WTC11 (cell line): Measurements from ENCODE around the gene PLCD1.

ENCODE experiments used
- ATF1 ChIP-seq: sonication (generic); formaldehyde crosslinking; IDR thresholded peaks from 2 replicates; pipeline ENCODE4 v1.8.1; 2023; ENCODE audit warnings: mild to moderate bottlenecking, moderate library complexity, missing genetic modification reagents
- HMGA2 ChIP-seq: fragments of 250-450 bp; sonication (Bioruptor Pico); IDR thresholded peaks from 2 replicates; pipeline ENCODE4 v1.4.0; 2021; ENCODE audit warnings: mild to moderate bottlenecking, moderate library complexity
- ZNF263 ChIP-seq: sonication (generic); formaldehyde crosslinking; IDR thresholded peaks from 2 replicates; pipeline ENCODE4 v1.8.1; 2022; ENCODE audit warnings: low read depth, mild to moderate bottlenecking, moderate library complexity, missing genetic modification reagents

- TF ChIP-seq HMGA2 (CRISPR knock-in tag) (no peak), ATF1 (CRISPR knock-in tag) (no peak), ZNF263 (CRISPR knock-in tag) (no peak)
These were observed 36.0 kb downstream of the PLCD1 start for GRCh38 chr3:37993460-37993819.
